NCI-H1436 (cell line): ENCODE data around the gene KCNAB2.
"Not testable (repeated sequence)": the region's sequence is repeated elsewhere in the genome, so short reads cannot be mapped to it uniquely, and the experiment has no call there.

ENCODE experiments used
- DNase-seq: peaks from one replicate; lab custom pipeline; 2025; lab: John Stamatoyannopoulos, UW

The KCNAB2 gene

DNA sequence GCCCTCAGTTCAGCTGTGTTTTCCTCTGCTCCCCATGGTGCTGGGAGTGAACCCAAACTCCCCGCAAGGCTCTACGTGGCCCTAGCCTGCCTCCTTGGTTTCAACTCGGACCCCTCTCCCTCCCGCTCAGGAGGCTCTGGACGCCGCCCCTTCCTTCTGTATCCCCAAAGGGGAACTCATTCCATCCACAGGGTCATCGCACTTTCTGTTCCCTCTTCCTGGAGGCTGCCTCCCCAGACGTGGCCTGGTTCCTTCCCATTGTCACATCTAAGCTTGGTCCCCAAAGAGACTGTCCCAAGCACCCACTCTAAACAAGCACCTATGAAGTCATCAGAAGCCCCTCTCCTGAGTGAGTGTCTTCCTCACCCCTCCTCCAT lies 10.9 kb downstream of the KCNAB2 start:
- no peak for DNase-seq

DNA sequence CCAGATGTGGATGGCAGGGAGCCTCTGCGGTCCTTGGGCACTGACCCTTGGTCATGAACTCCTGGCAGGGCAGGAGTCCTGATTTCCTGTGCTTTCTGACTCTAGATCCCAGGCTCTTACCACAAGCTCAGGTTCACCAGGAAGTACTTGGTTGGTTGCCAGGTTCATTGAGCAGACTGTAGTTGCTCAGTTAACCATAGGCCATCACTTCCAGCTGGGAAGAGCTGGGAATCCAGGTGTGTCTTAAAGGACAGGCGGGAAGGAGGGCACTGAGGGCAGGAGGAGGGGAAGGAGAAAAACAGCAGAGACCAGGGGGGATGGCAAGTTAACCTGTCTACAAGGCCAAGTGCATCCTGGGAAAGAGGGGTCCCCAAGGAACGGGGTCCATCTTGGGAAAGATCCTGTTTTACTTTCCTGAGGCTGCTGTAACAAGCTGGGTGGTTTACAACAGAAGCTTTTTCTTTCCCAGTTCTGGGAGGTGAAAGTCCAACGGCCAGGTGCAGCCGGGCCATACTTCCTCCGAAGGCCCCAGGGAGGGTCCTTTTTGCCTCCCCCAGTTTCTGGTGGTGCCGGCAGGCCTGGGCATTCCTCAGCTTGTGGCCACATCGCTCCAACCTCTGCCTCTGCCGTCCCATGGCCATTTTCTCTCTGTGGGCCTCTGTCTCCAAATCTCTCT lies 11.6 kb downstream of the KCNAB2 start:
- DNase-seq: no peak

DNA sequence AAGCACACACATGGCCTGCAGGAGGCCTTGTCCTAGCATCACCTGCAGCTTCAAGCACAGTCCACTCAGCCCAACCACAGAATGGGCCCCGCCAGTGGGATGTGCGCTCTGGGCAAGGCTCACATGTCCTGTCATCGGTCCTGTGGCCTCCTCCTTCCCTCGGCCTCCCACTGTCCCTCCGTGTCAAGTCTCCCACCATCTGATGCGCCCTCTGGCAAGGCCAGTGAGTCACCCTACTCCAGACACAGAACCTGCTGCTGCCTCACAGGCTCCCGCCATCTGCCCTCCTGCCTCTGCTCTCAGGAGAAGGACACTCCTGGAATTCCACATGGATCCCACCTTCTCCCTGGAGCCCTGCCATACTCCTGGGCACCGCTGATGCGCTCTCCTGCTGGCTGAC lies 14.2 kb downstream of the KCNAB2 start:
- no peak for DNase-seq

DNA sequence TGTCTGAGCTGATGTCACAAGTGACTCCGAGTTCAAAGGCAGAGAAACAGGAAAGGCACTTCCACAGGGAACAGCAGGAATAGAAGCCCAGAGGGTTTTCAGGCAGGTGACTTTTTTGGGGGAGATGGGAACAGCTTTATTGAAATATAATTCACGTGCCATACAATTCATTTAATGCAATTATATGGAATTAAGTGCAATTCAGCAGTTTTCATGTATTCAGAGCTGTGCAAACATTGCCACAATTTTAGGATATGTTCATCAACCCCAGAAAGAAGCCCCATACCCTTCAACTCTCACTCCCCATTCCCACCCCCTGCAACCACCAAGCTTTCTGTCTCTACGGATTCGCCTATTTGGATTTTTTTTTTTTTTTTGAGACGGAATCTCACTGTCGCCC lies 17.0 kb downstream of the KCNAB2 start:
- DNase-seq: no peak

DNA sequence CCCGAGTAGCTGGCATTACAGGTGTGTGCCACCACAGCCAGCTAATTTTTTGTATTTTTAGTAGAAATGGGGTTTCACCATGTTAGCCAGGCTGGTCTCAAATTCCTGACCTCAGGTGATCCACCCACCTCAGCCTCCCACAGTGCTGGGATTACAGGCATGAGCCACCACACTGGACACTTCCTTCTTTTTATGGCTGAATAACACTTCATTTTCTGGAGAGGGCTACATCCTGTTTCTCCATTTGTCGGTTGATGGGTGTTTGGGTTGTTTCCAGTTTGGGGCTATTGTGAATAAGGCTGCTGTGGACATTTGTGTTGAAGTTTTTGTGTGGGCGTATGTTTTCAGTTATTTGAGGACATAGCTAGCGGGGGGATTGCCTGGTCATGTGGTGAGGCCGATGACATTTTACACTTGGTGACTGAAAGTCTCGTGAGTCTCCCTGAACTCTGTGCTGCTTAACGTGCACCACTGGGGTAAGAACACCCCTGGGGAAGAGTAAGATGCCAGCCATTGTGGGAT lies 17.9 kb downstream of the KCNAB2 start:
- not testable (repeated sequence) for DNase-seq

DNA sequence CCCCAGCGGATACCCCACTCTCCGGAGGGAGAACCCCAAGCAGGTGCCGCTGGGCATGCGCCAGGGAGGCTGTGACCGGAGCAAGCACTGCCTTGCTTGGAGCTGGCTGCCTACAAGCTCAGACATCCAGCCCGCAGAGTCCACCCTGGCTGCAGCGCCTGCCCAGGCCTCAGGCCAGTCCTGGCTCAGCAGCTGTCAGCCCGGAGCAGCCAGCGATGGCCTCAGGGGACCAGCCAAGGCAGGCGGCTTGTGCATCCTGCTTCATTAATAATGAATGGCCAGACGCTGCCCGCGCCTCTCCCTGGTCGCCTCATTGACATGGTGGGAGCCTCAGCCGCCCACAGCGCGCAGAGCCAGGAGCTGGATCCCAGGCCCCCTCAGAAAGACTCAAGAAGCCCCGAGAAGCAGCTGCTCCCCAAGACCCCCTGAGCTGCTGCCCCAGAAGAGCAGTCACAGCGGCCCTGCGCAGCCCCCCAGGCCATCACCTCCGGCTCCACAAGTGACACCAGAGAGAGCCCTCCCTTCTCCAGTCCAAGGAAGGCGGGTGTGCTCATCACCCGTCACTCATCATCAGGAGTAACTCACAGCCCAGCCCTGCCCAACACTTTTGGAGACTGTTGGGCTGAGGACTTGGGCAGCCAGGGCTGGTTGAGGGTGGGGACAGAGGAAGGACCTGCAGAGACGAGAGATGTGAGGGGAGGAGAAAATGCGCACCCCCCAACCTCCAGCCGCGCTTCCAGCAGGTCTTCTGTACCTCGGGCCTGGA lies 19.6 kb downstream of the KCNAB2 start:
- no peak for DNase-seq

DNA sequence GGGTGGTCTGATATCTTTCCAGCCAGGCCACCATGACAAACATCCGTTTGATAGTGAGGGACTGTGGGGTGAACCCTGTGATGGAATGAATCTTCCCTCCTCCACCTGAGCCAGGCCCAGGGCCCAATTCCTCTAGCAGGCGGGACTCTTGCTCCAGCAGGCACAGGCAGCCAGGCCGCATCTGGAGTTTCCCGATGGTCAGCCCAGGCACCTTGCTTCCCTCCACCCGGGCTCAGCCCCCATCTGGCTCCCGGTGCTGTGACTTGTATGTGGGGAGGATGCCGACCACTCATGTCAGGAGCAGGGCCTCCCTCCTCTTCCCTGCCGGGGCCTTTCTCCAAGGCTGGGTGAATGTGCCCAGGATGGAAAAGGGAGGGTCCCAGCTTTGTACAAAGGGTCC lies 21.0 kb downstream of the KCNAB2 start:
- DNase-seq: no peak

DNA sequence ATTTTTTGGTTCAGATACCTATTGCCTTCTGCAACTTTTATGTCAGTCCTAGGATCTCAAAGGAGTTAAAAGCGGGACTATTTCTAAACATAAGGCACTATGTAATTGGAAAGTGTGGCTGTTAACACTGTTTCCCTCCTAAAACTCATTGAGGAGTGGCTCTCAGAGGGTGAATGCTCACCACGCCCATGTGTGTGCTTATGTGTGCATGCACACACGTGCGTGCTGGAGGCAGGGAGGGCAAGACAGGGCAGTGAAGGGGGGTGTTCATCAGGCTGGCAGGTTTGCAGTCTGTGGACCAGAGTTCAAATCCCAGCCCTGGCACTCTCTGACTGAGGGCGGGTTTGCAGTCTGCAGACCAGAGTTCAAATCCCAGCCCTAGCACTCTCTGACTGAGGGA lies 22.4 kb downstream of the KCNAB2 start:
- DNase-seq: no peak

DNA sequence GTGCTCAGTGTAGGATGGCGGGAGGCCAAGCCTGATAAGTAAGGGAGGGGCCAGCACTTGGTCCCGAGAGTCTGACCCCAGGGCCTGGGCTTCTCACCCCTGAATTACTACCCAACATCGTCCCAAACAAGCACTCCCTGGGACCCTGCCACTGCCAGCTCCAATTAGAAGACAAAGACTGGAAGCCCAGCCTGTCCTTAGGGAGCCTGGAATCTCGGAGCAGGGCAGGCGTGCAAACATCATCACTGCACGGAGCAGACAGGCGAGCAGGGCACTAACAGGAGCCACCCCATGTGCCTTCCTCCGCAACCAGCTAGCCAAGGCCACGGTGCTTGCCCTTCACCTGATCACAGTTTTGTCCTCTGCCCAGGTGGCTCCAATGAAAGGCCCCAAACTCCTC lies 23.2 kb downstream of the KCNAB2 start:
- no peak for DNase-seq

DNA sequence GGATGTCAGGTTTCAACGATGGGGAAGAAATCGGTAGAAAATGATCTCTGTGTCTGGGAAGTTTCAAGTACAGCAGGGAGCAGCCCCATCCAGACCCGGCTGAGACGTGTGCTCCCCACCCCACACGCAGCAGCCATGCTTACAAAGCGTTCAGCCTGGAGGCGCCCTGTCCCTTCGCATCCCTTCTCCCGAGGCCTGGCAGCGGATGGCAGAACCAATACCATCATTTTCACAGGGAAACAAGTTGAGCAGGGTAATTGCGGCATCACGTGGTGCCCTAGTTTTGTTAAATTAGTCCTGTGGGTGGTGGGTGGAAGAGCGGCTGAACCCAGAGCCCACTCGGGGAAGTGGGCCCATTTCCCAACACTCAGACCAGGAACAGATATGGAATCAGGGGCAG lies 23.9 kb downstream of the KCNAB2 start:
- DNase-seq: no peak

DNA sequence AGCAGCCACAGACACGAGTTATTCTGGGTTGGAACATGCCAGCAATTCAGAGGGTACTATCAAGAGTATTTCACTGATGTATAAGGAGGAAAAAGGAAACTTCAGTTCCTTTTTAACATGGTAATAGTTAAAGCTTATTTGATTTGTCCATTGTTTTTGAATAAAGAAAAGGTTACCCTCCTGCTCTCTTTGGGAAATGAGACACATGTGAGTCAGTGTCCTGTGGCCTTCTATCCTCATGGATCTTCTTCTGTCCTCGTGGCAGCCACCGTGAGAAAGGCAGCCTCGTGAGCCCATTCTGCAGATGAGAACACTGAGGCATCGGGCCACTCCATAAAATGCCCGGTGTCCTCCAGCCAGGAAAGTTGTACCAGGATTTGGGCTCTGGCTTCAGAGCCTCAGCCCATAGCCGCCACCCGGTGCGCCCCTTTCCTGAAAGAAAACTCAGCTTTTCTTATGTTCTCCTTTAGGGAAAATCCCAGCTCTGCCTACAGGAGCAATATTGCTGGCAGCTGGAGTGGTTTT lies 24.8 kb downstream of the KCNAB2 start:
- DNase-seq: no peak

DNA sequence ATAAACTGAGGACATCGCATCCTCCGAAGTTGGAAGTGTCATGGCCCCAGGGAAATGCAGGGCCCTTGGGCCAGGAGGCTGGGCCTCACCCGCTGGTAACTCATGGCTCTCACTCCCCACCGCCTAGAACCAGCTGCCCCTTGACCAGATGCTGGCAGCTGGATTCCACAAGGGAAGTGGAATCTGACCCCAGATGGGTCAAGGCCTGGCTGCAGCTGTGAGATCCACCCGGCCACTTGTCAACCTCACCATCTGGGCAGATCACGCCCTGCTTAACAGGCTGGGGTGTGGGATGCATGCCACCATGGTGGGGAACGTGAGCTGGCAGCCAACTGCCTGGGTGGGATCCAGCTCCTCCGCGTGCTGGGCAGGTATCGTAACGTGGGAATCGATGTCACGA lies 25.5 kb downstream of the KCNAB2 start:
- DNase-seq: no peak

DNA sequence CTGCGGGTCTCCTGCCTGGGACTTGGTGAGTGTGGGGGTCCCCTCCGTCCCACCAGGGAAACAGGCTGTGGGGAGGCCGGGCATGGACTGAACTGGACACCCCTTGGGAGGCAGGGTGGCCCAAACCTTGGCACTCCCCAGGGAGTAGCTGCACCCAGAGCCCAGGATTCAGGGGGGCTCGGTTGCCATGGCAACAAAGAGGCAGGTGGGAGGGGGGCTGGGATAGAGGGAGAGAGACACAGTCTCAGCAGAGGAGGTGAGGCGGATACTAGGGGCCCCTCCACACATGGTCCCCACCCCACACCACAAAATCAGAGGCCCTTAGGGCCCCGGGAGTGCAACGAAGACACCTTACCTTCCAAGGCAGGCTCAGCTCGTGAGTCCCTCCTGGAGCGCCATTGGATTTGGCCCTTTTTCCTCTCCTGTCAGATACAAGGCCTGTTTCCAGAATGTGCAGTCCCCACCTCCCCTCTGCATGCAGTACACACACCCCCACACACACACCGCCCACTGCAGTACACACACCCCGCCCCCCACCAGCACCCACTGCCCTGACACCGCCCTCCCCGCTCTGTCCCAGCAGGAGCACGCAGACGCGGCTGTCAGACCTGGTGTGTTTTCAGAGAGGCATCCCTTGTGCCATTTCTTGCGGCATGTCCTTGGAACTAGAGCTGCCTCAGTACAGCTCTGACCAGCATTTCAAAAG lies 27.2 kb downstream of the KCNAB2 start:
- no peak for DNase-seq

DNA sequence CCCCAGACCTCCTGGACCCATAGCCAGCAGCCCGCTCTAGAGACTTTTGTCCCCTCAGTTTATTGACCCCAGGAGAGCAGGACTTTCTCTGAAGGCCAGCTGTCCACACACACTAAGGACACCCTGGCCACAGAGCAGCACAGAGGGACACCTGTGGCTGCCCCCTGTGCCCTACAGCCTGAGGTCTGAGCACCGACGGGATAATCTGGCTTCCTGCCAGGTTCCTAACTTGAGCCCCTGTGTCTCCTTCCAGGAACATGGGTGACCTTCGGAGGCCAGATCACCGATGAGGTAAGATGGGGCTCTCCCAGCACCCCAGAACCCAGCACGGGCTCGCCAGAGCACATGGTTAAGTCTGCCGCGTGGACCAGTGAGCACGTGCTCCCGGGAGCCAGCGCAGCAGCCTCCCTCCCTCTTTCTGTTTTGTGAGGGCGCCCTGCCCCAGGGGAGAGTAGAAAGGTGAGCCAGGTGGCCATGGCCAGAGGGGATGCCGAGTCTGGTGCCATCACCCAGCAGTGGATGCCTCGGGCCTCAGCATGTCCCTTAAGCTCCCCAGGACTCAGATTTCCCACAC lies 27.9 kb downstream of the KCNAB2 start:
- no peak for DNase-seq

DNA sequence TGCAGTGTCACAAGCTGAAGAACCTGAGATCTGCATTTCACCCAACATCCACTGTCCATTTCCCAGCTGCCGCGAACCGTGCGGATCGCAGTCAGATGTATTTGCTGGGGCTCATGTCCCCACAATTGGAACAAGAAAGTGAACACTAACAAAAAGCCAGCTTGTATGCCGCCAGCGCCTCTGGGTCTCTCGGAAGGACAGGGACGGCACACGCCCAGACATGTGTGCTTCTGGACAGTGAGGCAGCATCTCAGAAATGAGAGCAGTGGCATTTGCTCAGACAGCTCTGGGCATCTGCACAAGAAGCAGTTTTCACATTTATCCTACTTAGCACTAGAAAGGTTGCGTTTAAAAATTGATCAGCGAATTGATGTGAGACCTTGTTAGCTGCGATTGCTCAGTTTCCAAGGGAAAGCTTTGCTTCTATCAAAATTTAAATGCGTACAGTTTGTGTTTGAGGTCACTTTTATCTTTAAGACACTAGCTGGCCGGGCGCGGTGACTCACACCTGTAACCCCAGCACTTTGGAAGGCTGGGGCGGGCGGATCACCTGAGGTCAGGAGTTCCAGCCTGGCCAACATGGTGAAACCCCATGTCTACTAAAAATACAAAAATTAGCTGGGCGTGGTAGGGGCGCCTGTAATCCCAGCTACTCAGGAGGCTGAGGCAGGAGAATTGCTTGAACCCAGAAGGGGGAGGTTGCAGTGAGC lies 28.7 kb downstream of the KCNAB2 start:
- DNase-seq: no peak

DNA sequence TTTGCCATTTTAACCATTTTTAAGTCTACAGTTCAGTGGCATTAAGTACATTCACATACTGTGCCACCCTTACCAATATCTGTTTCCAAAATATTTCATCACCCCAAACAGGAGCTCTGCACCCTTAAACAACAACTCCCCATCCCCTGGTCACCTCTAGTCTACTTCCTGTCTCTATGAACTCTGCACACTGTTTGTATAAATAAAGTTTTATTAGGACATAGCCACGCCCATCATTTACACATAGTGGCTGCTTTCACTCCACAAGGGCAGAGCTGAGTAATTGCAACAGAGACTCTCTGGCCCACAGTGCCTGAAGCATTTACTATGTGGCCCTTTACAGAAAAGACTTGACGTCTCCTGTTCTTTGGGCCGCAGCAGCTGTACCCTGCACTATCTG lies 30.1 kb downstream of the KCNAB2 start:
- DNase-seq: no peak

DNA sequence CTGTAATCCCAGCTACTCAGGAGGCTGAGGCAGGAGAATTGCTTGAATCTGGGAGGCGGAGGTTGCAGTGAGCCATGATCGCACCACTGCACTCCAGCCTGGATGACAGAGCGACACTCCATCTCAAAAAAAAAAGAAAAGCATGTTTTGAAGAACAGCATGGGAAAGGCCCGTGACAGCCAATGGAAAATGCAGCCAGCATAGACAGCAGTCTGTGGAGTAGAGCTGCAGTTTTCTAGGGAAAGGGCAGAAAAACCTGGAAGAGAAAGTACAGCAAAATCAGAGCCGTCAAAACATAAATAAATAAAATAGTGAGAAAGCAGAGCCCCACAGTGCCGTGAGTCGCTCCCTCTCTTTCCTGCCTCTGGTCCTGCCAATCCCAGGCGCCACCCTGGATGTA lies 31.4 kb downstream of the KCNAB2 start:
- DNase-seq: not testable (repeated sequence)

DNA sequence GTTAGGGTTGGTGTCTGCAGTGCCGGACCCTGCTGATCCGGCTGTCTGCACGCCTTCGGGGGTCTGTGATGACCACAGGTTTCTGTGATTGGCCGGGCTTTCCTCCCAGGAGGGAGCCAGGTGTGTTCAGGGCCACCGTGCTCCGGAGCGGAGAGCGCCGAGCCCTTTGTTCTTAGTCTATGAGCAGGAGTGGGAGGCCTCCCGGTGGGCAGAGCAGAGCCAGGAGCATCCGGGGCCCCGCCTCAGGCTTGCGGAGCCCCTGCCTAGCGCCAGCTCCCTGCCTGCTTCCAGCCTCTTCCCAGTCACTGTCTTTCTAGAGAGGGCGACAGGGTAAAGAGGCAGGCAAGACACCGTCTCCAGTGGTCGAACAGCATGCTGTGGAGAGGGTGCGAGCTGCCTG lies 31.8 kb downstream of the KCNAB2 start:
- no peak for DNase-seq

DNA sequence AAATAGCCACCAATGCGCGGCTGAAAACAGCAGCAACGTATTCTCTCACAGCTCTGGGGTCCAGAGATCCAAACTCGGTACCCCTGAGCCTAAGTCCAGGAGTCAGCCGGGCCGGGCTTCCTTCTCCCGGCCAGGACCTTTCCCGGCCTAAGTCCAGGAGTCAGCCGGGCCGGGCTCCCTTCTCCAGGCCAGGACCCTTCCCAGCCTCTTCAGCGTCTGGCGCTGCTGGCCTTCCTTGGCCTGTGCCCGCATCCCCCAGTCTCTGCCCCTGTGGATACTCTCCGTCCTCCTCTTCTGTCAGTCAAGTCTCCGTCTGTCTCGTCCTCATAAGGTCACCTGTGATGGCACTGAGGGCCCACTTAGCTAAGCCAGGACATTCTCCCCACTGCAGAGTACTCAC lies 32.2 kb downstream of the KCNAB2 start:
- no peak for DNase-seq

DNA sequence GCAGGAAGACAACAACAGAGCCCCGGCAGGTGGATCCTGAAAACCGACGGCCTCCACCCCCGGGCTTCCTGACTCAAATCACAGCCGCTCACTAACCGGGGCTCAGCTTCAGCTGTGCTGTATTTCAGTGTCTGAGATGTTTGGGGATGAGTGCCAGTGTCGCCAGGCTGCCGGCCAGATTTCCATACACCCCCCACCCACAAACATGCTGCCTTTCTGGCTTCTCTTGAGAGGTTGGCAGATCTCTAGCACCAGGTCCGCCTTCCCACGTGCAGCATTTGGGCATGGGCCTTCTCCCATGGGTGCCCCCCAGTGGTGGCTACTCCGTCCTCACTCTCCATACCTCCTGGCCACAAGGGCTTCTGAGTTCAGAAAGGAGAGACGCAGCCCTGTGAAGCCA lies 34.8 kb downstream of the KCNAB2 start:
- no peak for DNase-seq

DNA sequence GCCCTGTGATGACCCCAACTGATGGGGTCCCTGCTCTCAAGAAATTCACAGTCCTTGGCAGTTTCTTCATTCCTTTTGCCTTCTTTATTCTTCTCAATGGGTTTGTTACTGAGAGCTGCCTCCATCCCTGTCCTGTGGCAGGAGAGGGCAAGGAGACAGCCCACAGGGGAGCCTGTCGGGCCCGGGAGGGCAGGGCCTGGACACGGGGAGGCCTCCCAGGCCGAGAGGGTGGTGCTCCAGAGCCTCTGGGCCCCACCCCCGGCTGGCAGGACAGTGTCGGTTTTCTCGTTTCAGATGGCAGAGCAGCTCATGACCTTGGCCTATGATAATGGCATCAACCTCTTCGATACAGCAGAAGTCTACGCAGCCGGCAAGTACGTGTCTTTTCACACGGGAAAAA lies 36.2 kb downstream of the KCNAB2 start:
- DNase-seq: no peak

DNA sequence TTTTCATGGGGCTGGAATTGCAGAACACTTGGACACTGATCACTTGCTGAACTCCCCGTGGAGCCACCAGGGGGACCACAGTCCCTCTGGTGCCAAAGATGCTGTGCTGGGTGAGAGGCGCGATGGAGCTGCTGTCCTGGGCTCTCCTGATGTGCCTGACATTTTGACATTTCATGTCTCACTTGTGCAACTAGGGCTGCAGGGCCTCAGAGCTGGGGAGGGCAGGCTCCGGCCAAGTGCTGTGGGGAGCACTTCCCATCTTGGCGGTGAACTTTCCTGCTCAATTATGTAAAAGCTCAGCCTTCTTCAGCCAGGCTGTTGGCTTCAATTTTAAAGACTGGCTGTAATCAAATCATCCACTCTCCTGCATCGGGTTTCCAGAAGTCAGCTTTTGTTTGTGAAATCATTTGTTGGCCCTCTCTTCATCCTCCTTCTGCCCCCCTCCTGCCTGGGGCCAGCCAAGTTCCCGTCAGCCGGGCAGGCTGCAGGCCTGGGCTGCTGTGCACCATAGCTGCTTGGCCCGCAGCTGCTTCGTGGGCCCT lies 36.8 kb downstream of the KCNAB2 start:
- DNase-seq: no peak
